Measurements from ENCODE around the gene CENPL.

The CENPL gene

GRCh38 chr1:173869021-173869359 is 44.3 kb upstream of the CENPL start:
- peak overlapping the region; percentile 98 for H3K4me2 ChIP-seq
- peaks cover 33% of the 10 kb centered on the region for H3K36me3 ChIP-seq (ENCODE audit: insufficient read depth)
- peaks cover 45% of the 10 kb centered on the region for H3K4me1 ChIP-seq (ENCODE audit: low read depth, poor library complexity, severe bottlenecking)
- H3K9ac ChIP-seq: peak overlapping the region; percentile 91; the same call in 1 of the 2 replicates
- 0 out of 2 replicates have a peak overlapping the region, but pooled peaks have one; percentile 83 for H3K27ac ChIP-seq
- no peaks in the 10 kb centered on the region for H3K27me3 ChIP-seq (ENCODE audit: insufficient read depth, low read depth)
- peak overlapping the region; percentile 94 for H2AFZ ChIP-seq (ENCODE audit: low read depth)
- peak overlapping the region; percentile 96 for H3K4me3 ChIP-seq (IDR thresholded peaks at IDR 0.05; ENCODE audit: insufficient read depth, low read depth, low read length)
- TF ChIP-seq CTCF (conservative IDR thresholded peaks at IDR 0.05; ENCODE audit: low read depth, low read length): no peak
- H4K20me1 ChIP-seq (ENCODE audit: insufficient read depth): peaks cover 30% of the 10 kb centered on the region
- peaks cover 38% of the 10 kb centered on the region for H3K79me2 ChIP-seq (ENCODE audit: insufficient read depth, low read depth)

- Histone ChIP-seq H4K20me1 (ENCODE audit: insufficient read depth) (peaks cover 35% of the 10 kb centered on the region), H3K36me3 (ENCODE audit: insufficient read depth) (peaks cover 39% of the 10 kb centered on the region), H3K9ac (peak within 1 kb of the TSS; percentile 91), H3K27me3 (ENCODE audit: insufficient read depth, low read depth) (no peaks in the 10 kb centered on the region), H3K79me2 (ENCODE audit: insufficient read depth, low read depth) (peaks cover 40% of the 10 kb centered on the region), H2AFZ (ENCODE audit: low read depth) (peak within 1 kb of the TSS; percentile 94), H3K27ac (peak within 1 kb of the TSS; percentile 83), H3K4me3 (IDR thresholded peaks at IDR 0.05; ENCODE audit: insufficient read depth, low read depth, low read length) (peak within 1 kb of the TSS; percentile 96), H3K4me2 (peak within 1 kb of the TSS; percentile 100), H3K4me1 (ENCODE audit: low read depth, poor library complexity, severe bottlenecking) (peaks cover 50% of the 10 kb centered on the region)
- 0 out of 2 replicates have a peak, but pooled peaks have one; percentile 22 for TF ChIP-seq CTCF (conservative IDR thresholded peaks at IDR 0.05; ENCODE audit: low read depth, low read length)
Observed at GRCh38 chr1:173868266-173869020, 43.8 kb upstream of the CENPL start, which contains the start of gene ZBTB37. Gene ZBTB37, plus strand, starts transcription at chr1:173868380. Its CDS starts 1,846 bp downstream, at chr1:173870226.

GRCh38 chr1:173867753-173868265 is 43.1 kb upstream of the CENPL start, which contains the start of gene GAS5:
Gene GAS5, minus strand, starts transcription at chr1:173867989.
- Histone ChIP-seq H3K4me3 (IDR thresholded peaks at IDR 0.05; ENCODE audit: insufficient read depth, low read depth, low read length) (peak within 1 kb of the TSS; percentile 96), H4K20me1 (ENCODE audit: insufficient read depth) (peaks cover 41% of the 10 kb centered on the region), H3K4me2 (peak within 1 kb of the TSS; percentile 100), H3K9ac (peak within 1 kb of the TSS; percentile 91), H3K4me1 (ENCODE audit: low read depth, poor library complexity, severe bottlenecking) (peaks cover 56% of the 10 kb centered on the region), H3K27ac (peak within 1 kb of the TSS; percentile 83), H3K36me3 (ENCODE audit: insufficient read depth) (peaks cover 41% of the 10 kb centered on the region), H3K27me3 (ENCODE audit: insufficient read depth, low read depth) (no peaks in the 10 kb centered on the region), H2AFZ (ENCODE audit: low read depth) (peak within 1 kb of the TSS; percentile 94), H3K79me2 (ENCODE audit: insufficient read depth, low read depth) (peaks cover 40% of the 10 kb centered on the region)
- TF ChIP-seq CTCF (conservative IDR thresholded peaks at IDR 0.05; ENCODE audit: low read depth, low read length): no peak

- H3K36me3 ChIP-seq (ENCODE audit: insufficient read depth): peaks cover 41% of the 10 kb centered on the region
Observed at GRCh38 chr1:173867141-173867752, 42.6 kb upstream of the CENPL start.

More at GRCh38 chr1:173867141-173867752, 42.6 kb upstream of the CENPL start:
- no peak for TF ChIP-seq CTCF (conservative IDR thresholded peaks at IDR 0.05; ENCODE audit: low read depth, low read length)
- Histone ChIP-seq H3K4me3 (IDR thresholded peaks at IDR 0.05; ENCODE audit: insufficient read depth, low read depth, low read length) (peak overlapping the region; percentile 81), H4K20me1 (ENCODE audit: insufficient read depth) (peaks cover 45% of the 10 kb centered on the region), H3K79me2 (ENCODE audit: insufficient read depth, low read depth) (peaks cover 40% of the 10 kb centered on the region), H2AFZ (ENCODE audit: low read depth) (peak overlapping the region; percentile 15; the same call in 1 of the 2 replicates), H3K4me2 (peak overlapping the region; percentile 100), H3K27ac (peak overlapping the region; percentile 83), H3K27me3 (ENCODE audit: insufficient read depth, low read depth) (no peaks in the 10 kb centered on the region), H3K4me1 (ENCODE audit: low read depth, poor library complexity, severe bottlenecking) (peaks cover 57% of the 10 kb centered on the region), H3K9ac (peak overlapping the region; percentile 91)
